Measurements from ENCODE around the gene ELAPOR1.

Gene ELAPOR1

DNA sequence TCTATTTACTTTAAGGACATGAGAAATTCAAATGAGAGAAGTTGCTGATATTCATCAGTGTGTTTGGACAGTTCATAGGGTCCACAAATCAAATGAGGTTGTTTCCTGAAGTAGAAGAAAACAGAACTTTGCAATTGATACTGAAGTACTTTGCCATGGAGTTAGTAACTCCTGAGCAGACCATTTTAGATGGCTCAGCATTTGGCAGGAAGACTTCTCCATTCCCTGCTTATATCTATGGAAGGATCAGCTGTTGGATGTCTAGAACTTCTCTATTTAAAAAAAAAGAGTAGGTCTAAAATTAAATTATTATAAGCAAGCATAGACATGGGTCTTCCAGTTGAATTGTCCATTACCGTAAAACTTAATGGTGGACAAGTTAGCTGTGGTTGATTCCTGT lies 18.3 kb upstream of the ELAPOR1 start:
- DNase-seq: no peak

DNA sequence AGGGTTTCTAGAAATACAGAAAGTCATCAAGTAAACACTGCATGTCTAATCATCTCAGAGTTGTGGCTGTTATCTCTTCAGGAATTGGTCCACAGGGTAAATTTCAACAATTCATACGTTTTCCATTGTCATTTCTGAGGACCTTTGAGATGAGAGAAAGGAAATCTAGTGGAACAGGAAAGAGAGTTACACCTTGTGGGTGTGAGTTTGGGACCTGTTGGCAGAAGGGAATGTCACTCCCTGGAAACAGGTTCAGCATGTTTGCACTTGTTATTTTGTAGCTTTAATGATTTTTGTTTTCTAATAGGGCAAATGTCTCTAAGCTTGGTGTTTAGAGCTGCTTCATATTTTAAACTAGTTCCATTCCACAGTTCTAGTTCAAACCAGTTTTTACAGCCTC lies 17.8 kb upstream of the ELAPOR1 start:
- no peak for DNase-seq

DNA sequence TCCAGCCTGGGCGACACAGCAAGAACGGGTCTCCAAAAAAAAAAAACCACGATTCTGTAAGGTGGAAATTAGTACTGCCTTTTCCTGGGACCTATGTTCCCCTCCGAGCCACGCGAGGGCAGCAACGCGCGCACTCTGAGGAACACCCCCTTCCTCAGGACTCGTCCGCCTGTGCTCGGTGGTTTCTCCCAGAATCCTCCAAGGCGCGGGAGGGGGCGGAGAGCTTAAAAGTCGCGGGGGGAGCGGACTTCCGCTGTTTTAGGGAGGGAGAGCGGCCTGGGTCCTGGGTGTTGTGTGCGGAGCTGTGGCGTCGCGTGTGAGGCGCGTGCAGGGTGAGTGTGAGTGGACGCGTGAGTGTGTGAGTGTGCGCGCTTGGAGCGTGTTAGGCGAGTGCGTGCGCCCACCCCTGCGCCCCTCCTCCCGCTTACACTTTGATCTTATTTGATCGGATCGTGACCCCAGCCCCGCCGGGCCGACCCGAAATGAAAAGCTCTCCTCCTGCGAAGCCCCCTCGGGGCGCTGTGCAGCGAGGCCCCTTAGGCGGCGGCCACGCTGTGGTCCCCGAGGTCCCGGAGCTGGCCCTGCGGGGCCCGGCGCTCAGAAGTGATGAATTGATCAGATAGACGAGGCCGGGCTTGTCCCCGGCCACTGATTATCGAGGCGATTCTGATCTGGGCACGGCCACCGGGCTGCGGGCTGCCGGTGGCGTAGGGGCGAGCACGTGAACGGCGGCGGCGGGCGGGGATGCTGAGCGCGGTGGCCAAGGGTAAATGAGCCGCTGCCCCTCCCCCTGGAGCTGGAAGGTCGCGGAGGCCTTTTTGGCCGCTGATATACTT lies 13.8 kb upstream of the ELAPOR1 start:
- peak; percentile 97 for DNase-seq

DNA sequence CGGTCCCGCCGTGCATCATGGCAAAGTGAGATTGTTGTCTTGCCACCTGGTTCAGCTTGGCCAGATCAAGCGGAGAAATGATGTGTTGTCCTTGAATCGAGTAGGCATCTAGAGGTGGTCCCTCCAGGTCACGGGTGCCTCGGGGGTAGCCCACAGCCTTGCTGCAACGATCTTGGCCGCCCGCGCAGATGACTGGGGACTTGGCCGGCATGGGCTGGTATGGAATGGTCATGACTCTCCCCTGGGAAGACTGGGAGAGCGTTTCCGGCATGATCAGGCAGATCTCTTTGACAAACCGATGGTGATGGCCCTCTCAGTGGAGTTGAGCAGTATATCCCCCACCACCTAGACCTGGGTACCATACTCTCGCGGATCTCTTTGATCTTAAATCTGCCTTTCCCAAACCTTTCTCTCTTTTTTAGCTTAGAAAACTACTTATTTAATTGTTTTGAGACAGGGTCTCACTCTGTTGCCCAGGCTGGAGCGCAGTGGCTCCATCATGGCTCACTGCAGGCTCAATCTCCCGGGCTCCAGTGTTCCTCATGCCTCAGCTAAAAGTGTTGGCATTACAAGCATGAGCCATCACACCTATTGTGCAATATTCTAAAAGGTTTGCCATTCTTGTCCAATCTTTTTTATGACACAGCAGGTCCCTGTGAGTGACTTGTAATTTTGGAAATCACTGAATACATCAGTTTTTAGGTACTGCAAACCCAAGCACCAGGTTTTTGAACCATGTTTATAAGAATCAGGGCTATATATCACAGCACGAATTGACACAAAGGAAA lies 9.4 kb upstream of the ELAPOR1 start:
- DNase-seq: no peak

DNA sequence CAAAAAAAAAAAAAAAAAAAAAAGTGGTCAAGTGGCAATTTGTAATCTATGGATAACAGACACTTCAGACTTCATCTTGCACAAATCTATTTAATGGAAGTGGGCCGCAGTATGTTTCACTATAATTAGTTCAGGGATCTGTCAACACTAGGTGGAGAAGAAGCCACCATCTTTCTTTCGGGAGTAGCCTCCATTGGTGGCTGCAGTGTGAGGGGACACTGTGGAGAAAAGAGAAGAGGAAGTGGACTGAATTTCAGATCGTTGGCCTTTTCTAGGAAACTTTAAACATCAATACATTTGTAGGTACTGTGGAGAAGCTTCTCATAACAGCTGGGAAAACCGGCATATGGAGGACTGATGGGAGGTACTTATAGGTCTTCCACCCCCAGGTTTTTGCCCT lies 8.0 kb upstream of the ELAPOR1 start:
- DNase-seq: no peak

DNA sequence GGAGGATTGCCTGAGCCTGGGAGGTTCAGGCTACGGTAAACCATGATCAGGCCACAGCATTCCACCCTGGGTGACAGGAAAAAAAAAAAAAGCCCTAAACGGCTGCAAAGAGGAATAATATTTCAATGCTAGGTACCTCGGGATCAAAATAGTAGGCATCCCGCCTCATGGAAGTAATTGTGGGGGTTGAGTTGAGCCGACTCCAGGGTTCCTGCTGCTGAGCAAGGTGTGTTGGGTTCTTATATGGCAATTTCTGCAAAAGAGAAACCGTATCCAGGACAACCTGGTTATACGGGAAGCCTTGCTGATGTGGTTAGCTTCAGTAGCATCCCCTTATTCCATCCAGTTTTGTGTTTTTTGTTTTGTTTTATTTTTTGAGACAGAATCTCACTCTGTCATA lies 6.1 kb upstream of the ELAPOR1 start:
- no peak for DNase-seq

DNA sequence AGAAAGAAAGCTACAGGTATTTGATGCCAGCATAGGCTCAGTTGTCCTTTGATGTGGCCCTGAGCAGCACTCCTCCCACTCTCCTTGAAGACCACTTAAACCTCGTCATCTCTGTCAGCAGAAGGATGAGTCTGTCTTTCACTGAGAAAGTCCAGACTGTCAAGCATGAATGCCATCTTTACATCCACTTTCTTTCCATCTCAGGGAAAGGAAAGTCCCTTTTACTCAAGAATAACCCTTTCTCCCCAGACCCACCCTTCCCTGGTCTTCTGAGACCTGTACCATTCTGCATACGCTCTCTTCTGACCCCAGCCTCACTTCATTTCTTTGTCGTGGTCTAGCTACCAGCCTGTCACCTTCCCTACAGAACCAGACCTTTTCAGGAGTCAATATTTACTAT lies 4.0 kb upstream of the ELAPOR1 start:
- DNase-seq: no peak

DNA sequence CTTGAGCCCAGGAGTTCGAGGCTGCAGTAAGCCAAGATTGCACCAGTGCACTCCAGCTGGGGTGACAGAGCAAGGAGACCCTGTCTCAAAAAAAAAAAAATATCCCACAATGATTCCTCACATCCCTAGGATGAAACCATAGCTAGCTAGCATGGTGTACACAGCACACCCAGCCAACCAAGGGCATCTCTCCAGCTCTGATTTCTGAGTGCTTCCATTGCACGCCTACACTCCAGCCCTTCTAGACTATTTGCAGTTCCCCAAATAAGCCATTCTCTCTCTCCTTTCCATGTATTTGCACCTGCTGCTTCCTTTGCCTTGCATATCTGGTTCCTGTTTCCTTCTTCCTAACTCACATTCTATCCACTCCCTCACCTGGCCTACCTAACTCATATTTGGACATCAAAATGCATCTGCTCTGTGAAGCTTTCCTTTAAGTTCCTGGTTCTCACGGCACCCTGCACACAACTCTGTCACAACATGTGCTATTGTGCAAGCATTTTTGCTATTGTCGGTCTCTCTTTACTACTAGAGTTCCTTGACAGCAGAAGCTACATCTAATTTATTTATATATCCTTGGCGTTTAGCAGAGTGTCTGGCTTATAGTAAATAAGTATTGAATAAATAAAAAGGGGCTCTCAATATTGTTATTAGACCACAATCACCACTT lies 2.4 kb upstream of the ELAPOR1 start:
- no peak for DNase-seq

DNA sequence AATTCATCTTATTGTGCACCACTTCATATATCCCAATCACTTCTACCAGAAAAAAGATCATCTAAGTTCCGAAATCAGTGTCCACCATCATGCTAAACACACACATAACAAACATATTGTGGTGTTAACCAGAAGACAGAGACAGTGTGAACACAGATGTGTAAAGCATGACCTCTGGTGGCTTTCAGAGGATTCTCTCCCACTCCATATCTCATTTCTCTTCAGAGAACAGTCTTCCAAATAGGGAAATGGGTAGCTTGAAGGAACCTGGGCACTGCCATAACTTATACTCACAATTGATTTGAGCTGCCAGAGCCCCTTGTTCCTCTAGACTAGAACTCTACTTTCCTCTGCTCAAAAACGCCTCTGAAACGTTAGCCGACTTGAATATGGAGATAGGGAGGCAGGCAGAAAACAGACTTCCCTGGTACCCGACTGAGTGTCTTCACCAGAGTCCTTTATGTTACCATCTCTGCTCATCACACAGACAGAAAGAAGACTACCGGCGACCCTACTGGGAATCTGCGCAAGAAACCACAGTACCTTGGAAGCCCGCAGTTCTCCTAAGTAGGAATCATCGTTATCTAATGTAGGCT lies 1.8 kb upstream of the ELAPOR1 start:
- no peak for DNase-seq

DNA sequence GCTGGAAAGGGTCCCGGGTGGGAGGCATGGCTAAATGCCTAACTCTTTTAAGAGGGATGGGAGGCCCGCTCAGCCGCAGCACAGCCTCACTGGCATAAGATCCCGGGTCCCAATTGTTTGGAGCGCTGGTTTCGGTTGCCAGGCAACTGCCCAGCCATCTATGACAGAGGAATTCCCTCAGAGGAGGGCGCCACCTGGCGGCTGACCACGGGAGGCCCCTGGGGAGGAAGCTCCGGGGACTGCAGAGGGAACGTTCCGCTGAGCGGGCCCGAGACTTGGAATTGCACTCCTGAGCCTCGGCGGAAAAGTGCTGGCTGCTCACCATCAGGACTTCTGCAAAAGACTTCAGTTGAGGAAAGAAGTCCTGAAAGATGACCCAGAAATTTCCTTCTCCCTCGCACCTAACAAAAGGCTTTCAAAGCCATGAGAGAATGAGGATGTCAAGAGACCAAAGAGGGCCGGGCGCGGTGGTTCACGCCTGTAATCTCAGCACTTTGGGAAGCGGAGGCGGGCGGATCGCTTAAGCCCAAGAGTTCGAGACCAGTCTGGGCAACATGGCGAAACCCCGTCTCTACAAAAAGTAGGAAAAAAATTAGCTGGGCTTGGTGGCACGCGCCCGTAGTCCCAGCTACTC lies 1.1 kb upstream of the ELAPOR1 start:
- peak; percentile 98 for DNase-seq

DNA sequence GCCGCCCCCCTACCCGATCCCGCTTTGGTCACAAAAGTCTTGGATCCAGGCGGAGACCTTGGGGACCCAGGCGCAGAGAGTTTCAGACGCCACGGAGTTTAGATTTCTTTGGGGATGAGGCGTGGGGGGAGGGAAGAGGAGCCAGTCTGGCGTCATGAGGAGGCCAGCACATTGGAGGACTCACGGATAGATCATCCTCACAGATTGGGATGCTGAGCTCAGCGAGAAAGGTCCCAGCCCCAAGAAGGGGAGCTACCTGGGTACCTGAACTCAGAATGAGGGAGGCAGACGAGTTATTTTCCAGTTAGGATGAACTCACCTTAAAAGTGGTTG lies 393 bp downstream of the ELAPOR1 start:
- DNase-seq: no peak

DNA sequence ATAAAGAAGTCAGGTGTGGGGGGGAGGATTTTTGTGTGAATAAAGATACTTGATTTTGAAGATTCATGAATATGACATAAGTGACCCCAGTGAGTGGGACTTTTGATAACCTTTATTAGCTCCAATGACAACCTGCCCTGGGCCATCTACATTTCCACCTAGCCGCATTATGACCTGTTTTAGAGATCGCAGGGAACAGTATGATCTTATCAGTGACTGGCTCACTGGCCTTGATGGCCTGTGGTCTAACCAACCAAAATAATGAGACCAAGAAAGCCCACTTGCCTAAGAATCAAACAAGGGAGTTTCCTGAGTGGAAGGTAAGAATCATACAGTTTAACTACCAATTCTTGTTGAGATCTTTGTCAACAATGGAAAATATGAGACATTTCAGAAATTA lies 1.8 kb downstream of the ELAPOR1 start:
- DNase-seq: no peak

DNA sequence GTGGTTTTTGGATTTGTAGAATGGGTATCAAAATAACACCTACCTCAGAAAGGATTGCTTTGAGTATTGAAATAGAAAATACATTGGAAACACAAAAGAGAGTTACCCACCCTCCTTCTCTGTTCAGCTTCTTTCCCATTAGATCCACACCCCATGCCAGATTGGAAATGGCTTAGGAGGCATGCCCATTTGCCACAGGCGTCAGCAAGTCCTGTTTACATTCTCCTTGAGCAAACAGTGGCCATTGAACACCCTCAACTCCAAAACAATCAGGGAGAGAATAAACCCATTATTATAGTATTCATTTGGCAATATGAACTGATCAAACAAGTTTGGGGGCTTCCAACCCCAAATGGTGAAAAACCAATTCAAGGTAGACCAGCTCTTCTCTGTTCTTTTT lies 2.4 kb downstream of the ELAPOR1 start:
- DNase-seq: no peak

DNA sequence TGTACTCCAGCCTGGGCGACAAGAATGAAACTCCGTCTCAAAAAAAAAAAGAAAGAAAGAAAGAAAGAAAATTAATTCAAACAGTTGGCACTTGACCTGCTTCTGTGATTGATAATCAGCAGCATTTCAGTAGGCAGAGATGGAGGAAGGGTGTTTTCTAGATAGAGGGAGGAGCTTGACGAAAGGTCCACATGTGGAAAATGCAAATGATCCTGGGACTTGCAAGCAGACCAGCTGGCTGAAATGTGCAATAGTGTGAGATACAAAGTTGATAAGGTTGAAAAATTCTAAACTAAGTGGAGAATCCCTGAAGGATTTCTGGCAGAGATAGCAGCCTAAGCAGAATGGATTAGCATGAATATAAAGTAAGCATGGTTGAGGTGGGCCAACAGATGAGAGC lies 4.2 kb downstream of the ELAPOR1 start:
- no peak for DNase-seq

DNA sequence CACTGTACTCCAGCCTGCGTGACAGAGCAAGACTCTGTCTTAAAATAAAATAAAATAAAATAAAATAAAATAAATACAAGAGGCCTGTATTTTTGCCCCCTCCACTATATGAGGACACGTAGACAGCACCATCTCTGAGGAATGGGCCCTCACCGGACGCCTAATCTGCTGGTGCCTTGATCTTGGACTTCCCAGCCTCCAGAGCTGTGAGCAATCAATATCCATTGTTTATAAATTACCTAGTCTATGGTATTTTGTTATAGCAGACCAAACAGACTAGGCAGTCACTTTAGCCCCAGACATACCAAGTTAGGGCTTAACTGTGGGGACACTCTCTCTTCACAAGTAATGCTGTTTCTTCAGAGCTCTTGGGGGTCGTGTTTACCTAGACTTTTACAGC lies 6.4 kb downstream of the ELAPOR1 start:
- DNase-seq: no peak

DNA sequence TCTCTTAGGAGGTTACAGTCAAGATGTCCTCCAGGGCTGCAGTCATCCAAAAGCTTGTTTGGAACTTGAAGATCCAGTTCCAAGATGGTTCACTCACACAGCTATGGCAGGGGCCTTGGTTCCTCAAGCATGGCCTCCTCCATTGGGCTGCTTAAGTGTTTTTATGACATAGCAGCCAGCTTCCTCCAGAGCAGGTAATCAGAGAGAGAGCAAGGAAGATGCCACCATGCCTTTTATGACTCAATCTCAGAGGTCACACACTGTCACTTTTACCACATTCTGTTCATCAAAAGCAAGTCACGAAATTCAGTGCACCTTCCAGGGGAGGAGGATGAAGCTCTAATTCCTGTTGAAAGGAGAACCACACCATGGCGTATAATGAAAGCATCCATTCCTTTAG lies 17.1 kb downstream of the ELAPOR1 start:
- DNase-seq: no peak

DNA sequence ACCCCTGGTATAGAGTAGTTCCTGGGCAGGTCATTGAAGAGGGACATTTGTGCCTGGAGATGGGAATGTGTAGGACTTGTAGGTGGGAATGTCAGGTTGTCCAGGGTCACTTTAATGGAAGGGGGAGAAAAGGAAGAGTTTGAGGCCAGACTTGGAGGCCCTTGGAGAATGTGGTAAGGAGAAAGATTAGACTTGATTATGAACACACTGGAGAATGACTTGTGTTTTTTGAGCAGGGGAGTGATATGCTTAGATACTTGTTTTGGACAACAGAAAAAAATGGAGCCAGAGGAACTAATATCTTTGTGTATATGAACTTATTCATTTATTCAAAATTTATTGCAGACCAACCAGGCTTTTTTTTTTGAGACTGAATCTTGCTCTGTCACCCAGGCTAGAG lies 17.9 kb downstream of the ELAPOR1 start:
- DNase-seq: no peak

DNA sequence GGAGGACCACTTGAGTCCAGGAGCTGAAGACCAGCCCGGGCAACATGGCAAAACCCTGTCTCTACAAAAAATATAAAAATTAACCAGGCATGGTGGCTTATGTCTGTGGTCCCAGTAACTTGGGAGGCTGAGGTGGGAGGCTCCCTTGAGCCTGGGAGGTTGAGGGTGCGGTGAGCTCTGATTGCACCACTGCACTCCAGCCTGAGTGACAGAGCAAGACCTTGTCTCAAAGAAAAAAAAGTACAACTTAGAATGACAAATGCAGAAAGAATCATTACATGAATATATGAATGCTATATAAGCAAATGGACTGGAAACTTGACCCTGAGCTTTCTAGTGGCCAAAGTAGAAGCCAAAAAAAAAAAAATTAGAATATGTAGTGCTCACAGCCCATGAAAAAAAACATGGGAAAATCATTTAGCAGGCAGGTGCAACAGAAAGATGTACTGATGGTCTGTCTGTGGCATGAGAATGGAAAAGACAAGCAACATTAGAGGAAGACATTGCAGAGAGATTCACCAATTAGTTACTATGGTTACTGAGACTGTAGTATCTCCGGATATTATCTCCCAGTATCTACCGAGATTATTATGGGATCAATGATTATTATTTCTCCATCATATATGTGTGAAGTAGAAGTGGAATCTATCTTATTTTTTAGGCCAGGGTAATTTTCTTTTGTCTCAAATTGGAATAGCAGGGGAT lies 19.2 kb downstream of the ELAPOR1 start:
- no peak for DNase-seq

DNA sequence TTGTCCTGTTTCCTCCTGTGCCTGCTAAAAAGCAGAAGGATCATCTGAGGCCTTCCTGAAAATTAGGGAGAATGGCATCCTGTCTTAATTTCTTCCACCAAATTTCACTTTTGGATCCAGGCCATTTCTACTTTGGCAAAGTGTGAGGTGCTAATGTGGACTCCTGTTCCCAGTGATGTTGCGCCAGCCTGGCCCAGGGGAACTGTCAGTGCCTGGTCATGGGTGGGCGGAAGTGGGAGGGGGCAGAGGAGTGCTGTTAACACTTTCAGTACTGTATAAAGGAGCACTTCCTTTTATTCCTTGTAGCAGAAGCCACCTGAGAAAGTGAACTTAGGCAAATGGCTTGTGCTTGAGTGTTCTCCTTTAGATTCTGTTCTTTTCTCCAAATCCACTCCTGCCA lies 19.9 kb downstream of the ELAPOR1 start:
- DNase-seq: no peak

DNA sequence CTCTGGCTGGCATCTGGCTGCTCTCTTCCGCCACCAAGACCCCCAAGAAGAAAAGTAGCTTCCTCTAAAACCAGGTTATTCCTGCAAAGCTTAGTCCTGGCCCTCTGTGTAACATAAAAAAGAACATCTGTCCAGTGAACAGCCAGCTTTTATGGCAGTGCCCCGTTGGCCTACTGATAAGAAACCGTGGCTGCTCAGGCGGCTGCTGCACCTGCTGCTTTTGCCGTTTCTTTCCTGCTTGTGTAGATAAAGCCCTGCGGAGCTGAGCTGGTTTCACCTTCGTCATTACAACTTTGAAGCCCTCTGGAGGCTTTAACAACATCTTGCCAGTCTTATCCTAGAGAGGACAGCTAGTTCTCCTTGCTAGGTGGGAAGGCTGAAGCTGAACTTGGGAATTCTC lies 20.5 kb downstream of the ELAPOR1 start:
- DNase-seq: no peak

DNA sequence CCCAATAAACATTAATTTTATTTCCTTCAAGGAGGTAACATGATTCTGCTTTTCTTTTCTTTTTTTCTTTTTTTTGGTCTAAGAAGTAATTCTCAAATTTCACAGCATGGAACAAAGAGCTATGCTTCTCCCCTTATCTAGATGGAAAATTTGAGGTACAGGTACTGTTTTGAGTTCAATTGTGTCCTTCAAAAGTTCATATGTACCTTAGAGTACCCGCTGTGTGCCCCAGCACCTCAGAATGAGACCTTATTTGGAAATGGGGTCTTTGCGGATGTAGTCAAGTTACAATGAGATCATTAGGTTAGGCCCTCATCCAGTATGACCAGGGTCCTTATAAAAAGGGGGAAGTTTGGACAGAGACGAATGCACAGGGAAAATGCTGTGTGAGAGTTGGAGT lies 22.0 kb downstream of the ELAPOR1 start:
- DNase-seq: no peak

DNA sequence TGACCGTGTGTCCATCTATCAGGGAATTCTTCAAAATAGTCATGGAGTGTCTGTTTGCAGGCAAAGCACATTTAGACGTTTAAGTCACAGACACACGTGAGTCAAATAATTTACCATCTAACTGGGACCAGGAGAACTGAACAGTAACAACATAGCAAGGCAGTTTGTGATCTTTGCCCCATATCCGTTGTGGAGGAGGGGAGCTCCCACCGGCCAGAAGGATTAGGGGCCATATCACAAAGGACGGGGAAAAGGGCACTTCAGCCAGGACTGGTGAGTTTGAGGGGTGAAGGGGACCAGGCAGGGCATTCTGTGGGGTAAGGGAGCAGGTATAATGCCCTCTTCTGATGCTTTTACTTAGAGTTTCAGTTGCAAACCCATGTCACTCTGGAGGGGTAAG lies 22.9 kb downstream of the ELAPOR1 start:
- no peak for DNase-seq

DNA sequence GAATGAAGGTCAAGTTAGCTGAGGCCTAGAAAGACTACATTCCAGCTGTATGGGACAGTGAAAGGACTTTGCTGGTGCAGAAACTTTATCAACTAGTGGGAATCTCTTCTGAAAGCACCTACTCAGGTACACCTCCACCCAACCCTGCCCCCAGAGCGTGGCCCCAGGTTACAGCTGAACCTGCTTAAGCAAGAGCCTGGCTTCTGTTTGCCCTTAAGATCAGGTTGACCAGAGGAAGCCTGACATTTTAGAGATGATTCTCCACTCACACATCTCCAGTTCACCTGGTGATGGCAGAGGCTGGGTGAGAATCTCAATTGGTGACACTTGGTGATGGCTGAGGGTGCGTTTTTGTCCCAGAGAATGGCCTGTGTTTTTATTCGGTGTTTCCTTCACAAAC lies 24.0 kb downstream of the ELAPOR1 start:
- DNase-seq: no peak
